ENCODE results near the gene EIF4G2.

The EIF4G2 gene

GRCh38 chr11:10807493-10808234 is 1.1 kb downstream of the EIF4G2 start:
- Histone ChIP-seq H3K79me2 (ENCODE audit: insufficient read depth, low read length) (peaks cover 72% of the 10 kb centered on the region), H3K4me2 (ENCODE audit: low read depth, low read length, poor library complexity, severe bottlenecking) (peak overlapping the region; percentile 98), H3K9me3 (ENCODE audit: insufficient read depth, low read depth, low read length) (no peaks in the 10 kb centered on the region), H3K4me1 (ENCODE audit: insufficient read depth, low read length, poor library complexity, severe bottlenecking) (peaks cover 55% of the 10 kb centered on the region), H3K27me3 (ENCODE audit: insufficient read depth, low read length, poor library complexity, severe bottlenecking) (peaks cover 8% of the 10 kb centered on the region), H3K4me3 (ENCODE audit: low read length, poor library complexity, severe bottlenecking) (peak overlapping the region; percentile 82), H4K20me1 (ENCODE audit: insufficient read depth, low read length, poor library complexity, severe bottlenecking) (peaks cover 52% of the 10 kb centered on the region), H3K9ac (ENCODE audit: low read depth, low read length, poor library complexity, severe bottlenecking) (peak overlapping the region; percentile 100), H2AFZ (ENCODE audit: low read length) (peak overlapping the region; percentile 57; the same call in 1 of the 2 replicates), H3F3A (ENCODE audit: low read depth) (no peaks in the 10 kb centered on the region), H3K9me2 (replicated peaks; ENCODE audit: low read depth, low read length) (no peaks in the 10 kb centered on the region), H3K36me3 (ENCODE audit: insufficient read depth, low read length) (peaks cover 47% of the 10 kb centered on the region)
- TF ChIP-seq EZH2phosphoT487 (IDR thresholded peaks at IDR 0.05; ENCODE audit: borderline replicate concordance) = no peak
- TF ChIP-seq, protein P1, sequence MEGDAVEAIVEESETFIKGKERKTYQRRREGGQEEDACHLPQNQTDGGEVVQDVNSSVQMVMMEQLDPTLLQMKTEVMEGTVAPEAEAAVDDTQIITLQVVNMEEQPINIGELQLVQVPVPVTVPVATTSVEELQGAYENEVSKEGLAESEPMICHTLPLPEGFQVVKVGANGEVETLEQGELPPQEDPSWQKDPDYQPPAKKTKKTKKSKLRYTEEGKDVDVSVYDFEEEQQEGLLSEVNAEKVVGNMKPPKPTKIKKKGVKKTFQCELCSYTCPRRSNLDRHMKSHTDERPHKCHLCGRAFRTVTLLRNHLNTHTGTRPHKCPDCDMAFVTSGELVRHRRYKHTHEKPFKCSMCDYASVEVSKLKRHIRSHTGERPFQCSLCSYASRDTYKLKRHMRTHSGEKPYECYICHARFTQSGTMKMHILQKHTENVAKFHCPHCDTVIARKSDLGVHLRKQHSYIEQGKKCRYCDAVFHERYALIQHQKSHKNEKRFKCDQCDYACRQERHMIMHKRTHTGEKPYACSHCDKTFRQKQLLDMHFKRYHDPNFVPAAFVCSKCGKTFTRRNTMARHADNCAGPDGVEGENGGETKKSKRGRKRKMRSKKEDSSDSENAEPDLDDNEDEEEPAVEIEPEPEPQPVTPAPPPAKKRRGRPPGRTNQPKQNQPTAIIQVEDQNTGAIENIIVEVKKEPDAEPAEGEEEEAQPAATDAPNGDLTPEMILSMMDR (conservative IDR thresholded peaks at IDR 0.05; ENCODE audit: low read length) = no peak

DNA sequence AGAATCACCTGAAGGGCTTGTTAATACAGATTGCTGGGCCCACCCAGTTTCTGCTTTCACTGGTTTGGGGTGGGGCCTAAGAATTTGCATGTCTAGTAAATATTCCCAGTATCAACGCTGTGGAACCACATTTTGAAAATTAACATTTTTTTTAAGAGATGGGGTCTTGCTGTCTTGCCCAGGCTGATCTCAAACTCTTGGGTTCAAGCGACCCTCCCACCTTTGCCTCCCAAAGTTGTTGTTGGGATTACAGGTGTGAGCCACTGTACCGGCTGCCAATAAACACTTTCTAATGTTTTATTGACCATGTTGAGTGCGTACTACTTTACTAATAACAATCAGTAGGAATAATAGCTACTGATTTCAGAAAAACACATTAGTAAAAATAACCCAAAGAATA is 2.5 kb downstream of the EIF4G2 start:
- Histone ChIP-seq H2AFZ (ENCODE audit: low read length) (no peak overlapping the region), H3K27me3 (ENCODE audit: insufficient read depth, low read length, poor library complexity, severe bottlenecking) (peaks cover 8% of the 10 kb centered on the region), H3K4me3 (ENCODE audit: low read length, poor library complexity, severe bottlenecking) (peak overlapping the region; percentile 82), H3K9me2 (replicated peaks; ENCODE audit: low read depth, low read length) (no peaks in the 10 kb centered on the region), H4K20me1 (ENCODE audit: insufficient read depth, low read length, poor library complexity, severe bottlenecking) (peaks cover 66% of the 10 kb centered on the region), H3K36me3 (ENCODE audit: insufficient read depth, low read length) (peaks cover 62% of the 10 kb centered on the region), H3F3A (ENCODE audit: low read depth) (peaks cover 10% of the 10 kb centered on the region; the same call in 1 of the 2 replicates), H3K4me2 (ENCODE audit: low read depth, low read length, poor library complexity, severe bottlenecking) (peak overlapping the region; percentile 98), H3K9me3 (ENCODE audit: insufficient read depth, low read depth, low read length) (no peaks in the 10 kb centered on the region), H3K4me1 (ENCODE audit: insufficient read depth, low read length, poor library complexity, severe bottlenecking) (peaks cover 69% of the 10 kb centered on the region), H3K9ac (ENCODE audit: low read depth, low read length, poor library complexity, severe bottlenecking) (peak overlapping the region; percentile 100), H3K79me2 (ENCODE audit: insufficient read depth, low read length) (peaks cover 87% of the 10 kb centered on the region)
- no peak for TF ChIP-seq EZH2phosphoT487 (IDR thresholded peaks at IDR 0.05; ENCODE audit: borderline replicate concordance)
- TF ChIP-seq, protein P1 (conservative IDR thresholded peaks at IDR 0.05; ENCODE audit: low read length) = no peak

GRCh38 chr11:10805741-10806140 is 3.0 kb downstream of the EIF4G2 start:
- H3K36me3 ChIP-seq (ENCODE audit: insufficient read depth, low read length) = peaks cover 67% of the 10 kb centered on the region
- H4K20me1 ChIP-seq (ENCODE audit: insufficient read depth, low read length, poor library complexity, severe bottlenecking) = peaks cover 71% of the 10 kb centered on the region
- H3K4me3 ChIP-seq (ENCODE audit: low read length, poor library complexity, severe bottlenecking) = peak overlapping the region; percentile 82
- H3K9me3 ChIP-seq (ENCODE audit: insufficient read depth, low read depth, low read length) = no peaks in the 10 kb centered on the region
- peak overlapping the region; percentile 100 for H3K9ac ChIP-seq (ENCODE audit: low read depth, low read length, poor library complexity, severe bottlenecking)
- peak overlapping the region; percentile 98 for H3K4me2 ChIP-seq (ENCODE audit: low read depth, low read length, poor library complexity, severe bottlenecking)
- no peak overlapping the region for H2AFZ ChIP-seq (ENCODE audit: low read length)
- TF ChIP-seq, protein P1 (conservative IDR thresholded peaks at IDR 0.05; ENCODE audit: low read length) = no peak
- TF ChIP-seq EZH2phosphoT487 (IDR thresholded peaks at IDR 0.05; ENCODE audit: borderline replicate concordance) = no peak
- H3F3A ChIP-seq (ENCODE audit: low read depth) = peaks cover 10% of the 10 kb centered on the region; the same call in 1 of the 2 replicates
- no peaks in the 10 kb centered on the region for H3K9me2 ChIP-seq (replicated peaks; ENCODE audit: low read depth, low read length)
- H3K79me2 ChIP-seq (ENCODE audit: insufficient read depth, low read length) = peaks cover 91% of the 10 kb centered on the region
- peaks cover 72% of the 10 kb centered on the region for H3K4me1 ChIP-seq (ENCODE audit: insufficient read depth, low read length, poor library complexity, severe bottlenecking)
- peaks cover 8% of the 10 kb centered on the region for H3K27me3 ChIP-seq (ENCODE audit: insufficient read depth, low read length, poor library complexity, severe bottlenecking)

Measured in Loucy (cell line).